GM18870 (cell line): Measurements from ENCODE around the gene PEAK3.

Source experiments
- ATAC-seq: cut with Tn5 transposase; IDR thresholded peaks from one replicate; pipeline ENCODE4 v1.9.1; 2021; ENCODE audit warnings: moderate library complexity; ENCODE audit not compliant: unreplicated experiment

PEAK3 gene

GRCh38 chr19:2273356-2274184 lies 8.4 kb downstream of the PEAK3 start:
- ATAC-seq = no peak

DNA sequence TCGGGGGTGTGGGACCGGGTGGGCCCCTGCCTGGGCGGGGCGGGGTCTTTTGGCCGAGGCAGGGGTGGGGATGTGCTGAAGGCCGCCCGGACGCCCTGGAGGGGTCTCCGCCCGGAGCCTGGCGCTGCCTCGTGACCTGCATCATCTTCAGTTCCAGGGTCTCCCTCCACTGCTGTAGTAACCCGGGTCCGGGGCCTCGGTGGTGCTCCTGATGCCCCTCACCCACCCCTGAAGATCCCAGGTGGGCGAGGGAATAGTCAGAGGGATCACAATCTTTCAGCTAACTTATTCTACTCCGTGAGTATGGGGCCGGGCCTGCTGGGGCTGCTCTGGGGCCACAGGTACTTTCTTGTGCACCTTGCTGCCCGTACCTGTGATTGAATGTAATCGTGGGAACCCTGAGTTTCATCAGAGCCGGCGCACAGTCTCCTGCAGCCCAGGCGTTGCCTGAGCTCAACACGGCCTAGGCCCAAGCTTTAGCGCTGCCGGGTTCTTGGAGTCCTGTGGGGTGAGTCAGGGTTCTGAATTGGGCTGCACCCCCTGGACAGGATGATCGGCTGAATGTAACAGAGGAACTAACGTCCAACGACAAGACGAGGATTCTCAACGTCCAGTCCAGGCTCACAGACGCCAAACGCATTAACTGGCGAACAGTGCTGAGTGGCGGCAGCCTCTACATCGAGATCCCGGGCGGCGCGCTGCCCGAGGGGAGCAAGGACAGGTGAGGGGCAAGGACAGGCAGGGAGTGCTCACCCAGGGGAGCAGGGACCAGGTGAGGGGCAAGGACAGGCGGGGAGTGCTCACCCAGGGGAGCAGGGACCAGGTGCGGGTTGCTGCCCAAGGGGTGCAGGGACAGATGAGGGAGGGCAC lies 10.5 kb downstream of the PEAK3 start:
- ATAC-seq = no peak

GRCh38 chr19:2270423-2271233 lies 11.3 kb downstream of the PEAK3 start:
- no peak for ATAC-seq

GRCh38 chr19:2270157-2270422 lies 11.9 kb downstream of the PEAK3 start:
- no peak for ATAC-seq

GRCh38 chr19:2269244-2270156 lies 12.5 kb downstream of the PEAK3 start:
- peak; percentile 63 for ATAC-seq

DNA sequence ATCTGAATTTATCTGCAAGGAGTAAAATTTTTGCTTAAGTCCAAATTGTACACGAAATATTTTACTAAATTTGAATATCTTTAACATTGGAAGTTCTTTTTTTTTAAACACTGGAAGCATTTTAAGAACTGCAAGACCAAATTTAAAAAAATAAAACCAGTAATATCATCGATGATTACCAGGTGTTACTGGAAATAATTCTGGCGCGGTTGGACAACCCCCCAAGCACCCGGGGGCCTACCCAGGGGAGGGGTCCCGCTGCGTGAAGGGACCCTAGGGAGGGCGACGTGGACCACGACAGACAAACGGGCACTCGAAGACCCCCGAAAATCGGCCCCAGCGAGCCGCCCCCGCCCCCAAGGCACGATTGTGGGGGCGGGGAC lies 13.1 kb downstream of the PEAK3 start:
- ATAC-seq = no peak

GRCh38 chr19:2268480-2268830 lies 13.5 kb downstream of the PEAK3 start:
- no peak for ATAC-seq

- no peak for ATAC-seq
Observed at GRCh38 chr19:2266183-2266993, 15.6 kb downstream of the PEAK3 start.

DNA sequence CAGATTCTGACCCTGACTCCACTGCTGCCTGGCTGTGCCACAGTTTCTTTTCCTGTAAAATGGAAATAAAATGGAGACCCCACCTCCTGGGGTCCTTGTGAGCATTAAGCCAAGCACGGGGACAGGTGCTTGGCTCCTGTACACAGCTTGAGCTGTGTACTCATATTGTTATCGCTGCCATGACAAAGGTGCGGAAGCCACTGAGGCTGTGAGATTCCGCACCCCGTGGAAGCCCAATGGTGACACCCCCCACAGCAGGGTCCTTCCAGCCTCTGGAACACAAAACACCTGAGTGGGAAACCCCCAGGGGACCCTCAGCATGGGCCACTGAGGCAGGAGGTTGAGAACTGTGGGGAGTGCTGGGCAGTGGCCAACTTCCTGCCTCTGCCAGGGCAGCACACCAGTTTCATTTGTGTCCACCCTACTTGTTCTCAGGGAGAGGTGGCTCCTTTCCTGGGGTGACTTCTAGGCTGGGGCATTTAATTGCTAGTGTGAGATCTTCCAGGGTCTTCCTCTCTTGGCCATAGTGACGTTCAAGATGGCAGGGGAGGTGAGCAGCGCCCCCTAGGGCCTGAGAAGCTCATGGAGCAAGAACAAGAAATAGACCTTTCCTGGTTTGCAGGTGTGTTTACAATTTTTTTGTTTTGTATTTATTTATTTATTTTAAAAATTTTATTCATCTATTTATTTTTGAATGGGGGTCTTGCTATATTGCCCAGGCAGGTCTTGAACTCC lies 20.4 kb downstream of the PEAK3 start:
- no peak for ATAC-seq

DNA sequence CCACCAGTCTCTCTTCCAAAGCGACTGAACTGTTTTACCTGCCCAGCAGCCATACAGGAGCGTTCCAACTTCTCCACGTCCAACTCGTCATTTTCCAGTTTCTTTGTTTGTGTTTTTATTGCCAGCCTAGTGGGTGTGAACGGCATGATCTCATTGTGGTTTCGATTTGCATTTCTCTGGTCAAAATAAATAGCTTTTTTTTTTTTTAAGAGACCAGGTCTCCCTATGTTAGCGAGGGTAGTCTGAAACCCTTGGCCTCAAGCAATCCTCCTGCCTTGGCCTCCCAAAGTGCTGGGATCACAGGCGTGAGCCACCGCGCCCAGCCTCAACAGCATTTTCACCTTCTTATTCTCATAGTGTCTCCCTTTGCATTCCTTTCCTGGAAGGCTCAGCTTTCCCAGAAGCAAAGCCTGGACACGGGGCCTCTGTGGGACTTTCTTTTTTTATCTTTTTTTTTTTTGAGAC lies 21.6 kb downstream of the PEAK3 start:
- no peak for ATAC-seq

GRCh38 chr19:2259336-2259735 lies 22.6 kb downstream of the PEAK3 start:
- no peak for ATAC-seq

DNA sequence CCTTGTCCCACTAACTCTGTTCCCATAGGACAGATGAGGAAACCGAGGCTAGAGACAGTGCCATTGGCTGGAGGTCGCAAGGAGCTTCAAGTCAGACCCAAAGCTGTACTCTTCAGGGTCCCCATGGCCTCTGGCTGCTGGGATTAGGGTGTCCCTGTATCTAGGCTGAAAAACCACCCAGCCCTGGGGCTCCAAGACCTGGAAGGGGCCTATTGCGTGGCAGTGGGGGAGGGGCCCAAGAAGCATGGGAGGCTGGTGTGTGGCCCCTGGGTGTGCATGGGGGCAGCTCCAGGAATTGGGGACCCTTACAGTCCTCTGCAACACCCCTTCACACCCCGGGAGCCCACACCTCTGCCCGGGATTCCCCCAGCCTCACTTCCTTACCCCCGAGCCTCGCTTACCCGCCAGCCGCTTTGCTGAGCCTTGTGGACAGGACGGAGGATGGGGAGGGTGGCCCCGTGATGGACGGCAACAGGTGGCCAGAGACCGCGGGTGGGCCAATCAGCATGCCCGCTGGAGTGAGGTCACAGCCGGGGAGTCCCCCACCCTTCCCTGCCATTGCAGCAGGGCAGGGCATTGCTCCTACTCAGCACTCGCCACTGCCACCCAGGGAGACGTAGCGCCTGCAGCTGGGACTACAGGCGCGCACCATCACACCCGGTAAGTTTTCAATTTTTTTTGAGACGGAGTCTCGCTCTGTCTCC lies 25.8 kb downstream of the PEAK3 start, which contains the start of gene JSRP1:
TSS of gene JSRP1 (minus strand) at position 436 of the 704 bp plus-strand sequence. CDS start 1,103 bp downstream, outside the sequence.
- ATAC-seq = no peak

- ATAC-seq = no peak
Observed at GRCh38 chr19:2255112-2255845, 26.7 kb downstream of the PEAK3 start.

DNA sequence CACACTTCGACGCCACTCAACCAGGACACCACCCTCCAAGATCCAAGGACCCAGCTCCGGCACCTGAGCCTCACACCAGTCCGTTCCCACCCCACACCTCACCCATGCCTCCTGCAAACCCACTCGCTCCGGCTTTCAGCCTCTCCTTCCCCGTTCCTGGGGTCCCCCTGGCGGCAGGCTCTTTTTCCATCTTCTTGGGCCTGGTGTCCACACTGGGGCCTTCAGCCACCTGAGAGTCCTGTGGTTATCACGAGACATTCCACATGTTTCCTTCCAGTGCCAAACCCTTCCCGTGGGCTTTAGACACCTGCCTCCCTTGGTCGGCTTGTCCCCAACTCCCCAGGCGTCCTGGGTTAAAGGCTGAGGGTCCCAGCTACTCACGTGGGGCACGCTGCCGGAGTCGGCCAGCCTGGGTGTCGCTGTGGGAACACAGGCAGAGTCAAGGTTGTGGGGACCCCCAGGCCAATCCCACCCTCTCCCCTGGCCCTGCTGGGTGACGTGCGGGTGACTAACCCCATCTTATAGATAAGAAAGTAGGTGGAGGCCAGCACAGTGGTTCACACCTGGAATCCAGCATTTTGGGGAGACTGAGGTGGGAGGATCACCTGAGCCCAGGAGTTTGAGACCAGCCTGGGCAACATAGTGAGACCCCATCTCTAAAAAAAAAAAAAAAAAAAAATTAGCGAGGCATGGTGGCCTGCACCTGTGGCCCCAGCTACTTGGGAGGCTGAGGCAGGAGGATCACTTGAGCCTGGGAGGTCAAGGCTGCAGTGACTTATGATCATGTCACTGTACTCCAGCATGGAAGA lies 27.7 kb downstream of the PEAK3 start:
- no peak for ATAC-seq

DNA sequence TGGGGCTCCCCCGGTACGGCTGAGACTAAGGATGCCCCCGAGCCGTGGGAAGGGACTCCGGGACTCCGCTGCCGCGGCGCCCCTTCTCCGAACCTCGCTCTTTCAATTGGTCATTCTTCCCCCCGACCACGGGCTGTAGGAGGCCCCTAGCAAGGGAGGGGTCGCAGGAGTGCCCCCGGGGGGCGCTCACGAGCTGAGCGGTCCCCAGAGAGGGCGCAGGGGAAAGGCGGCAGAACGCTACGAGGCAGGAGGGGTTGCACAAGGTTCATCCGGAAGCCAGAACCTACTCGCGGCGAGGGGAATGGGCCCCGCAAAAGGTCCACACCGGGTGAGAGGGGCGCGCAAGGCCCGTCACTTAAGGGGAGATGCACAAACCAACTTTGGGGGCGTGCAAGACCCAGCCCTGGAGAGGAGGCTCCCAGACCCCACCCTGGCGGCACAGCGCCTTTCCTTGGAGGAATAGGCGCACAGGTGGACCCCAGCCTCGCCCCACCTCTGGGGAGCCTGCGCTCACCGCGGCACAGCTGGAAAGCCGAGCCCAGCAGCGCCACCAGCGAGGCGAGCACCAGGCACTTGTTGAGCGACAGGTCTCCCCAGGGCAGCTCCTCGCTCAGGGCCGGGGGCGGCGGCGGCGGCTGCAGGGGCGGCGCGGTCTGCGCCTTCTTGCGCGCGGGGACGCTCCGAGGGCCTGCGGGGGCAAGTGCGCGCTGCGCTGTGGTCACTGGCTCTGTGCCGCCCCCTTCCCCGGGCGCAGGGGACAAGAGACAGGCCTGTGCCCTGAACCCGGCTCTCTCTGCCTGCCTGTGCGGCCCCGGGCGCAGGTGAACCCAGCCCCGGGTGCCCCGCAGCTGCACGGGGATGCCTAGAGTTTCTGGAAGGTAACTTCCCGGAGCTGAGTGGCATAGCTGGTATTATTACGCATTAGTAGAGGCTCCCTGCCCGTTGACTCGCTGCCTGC lies 28.6 kb downstream of the PEAK3 start:
- no peak for ATAC-seq

DNA sequence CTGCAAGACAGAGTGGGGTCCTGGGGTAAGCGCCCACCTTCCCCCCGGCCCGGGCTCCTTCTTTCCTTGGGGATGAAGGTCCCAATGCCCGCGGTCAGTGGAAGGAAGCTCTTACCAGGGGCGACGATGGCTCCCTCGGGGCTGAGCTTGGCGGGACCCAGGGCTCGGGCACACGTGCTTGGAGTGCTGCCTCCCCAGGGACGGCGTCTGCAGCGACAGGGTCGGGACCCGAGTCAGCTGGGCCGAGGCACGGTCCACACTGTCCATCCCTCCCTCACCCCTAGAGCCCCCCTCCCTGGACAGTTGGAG lies 29.2 kb downstream of the PEAK3 start:
- ATAC-seq = no peak
